Upper lobe of left lung (tissue), 4 donors: ENCODE results near the gene CDK10.

Experiments used
- POLR2A ChIP-seq, 4 donors: fragments of 450-650 bp; IDR thresholded peaks; one replicate each; pipeline ENCODE4 v1.5.1; 2016 to 2017; ENCODE audit warnings: antibody characterized with exemption in 4 of 4, mild to moderate bottlenecking in 2 of 4
- POLR2AphosphoS5 ChIP-seq, 2 donors: sonication (generic); formaldehyde crosslinking; IDR thresholded peaks; one replicate each; pipeline ENCODE4 v1.5.1; 2017; ENCODE audit warnings: antibody characterized with exemption in 2 of 2
- TF ChIP-seq, protein P1 (sequence below), 6 experiments: fragments of 450-650 bp in 4 of 6; fragments of 200-600 bp in 2 of 6; sonication (generic) in 2 of 6; IDR thresholded peaks; one replicate each; pipeline ENCODE4 v1.5.1; 2016 to 2019; ENCODE audit warnings: antibody characterized with exemption in 6 of 6

GRCh38 chr16:89738072-89738377, 51.5 kb downstream of the CDK10 start:
- TF ChIP-seq, protein P1, sequence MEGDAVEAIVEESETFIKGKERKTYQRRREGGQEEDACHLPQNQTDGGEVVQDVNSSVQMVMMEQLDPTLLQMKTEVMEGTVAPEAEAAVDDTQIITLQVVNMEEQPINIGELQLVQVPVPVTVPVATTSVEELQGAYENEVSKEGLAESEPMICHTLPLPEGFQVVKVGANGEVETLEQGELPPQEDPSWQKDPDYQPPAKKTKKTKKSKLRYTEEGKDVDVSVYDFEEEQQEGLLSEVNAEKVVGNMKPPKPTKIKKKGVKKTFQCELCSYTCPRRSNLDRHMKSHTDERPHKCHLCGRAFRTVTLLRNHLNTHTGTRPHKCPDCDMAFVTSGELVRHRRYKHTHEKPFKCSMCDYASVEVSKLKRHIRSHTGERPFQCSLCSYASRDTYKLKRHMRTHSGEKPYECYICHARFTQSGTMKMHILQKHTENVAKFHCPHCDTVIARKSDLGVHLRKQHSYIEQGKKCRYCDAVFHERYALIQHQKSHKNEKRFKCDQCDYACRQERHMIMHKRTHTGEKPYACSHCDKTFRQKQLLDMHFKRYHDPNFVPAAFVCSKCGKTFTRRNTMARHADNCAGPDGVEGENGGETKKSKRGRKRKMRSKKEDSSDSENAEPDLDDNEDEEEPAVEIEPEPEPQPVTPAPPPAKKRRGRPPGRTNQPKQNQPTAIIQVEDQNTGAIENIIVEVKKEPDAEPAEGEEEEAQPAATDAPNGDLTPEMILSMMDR (IDR thresholded peaks at IDR 0.05): no peak
- TF ChIP-seq POLR2A (IDR thresholded peaks at IDR 0.05): no peak
- TF ChIP-seq POLR2AphosphoS5 (IDR thresholded peaks at IDR 0.05): no peak
